Kidney epithelial cell (primary cell): ENCODE data around the gene ADAMTS16. TPM values are rescaled to one million over a fixed set of nuclear protein-coding genes. Genes with fewer than 3 reads are reported as not detected.

Experiments
- DNase-seq: peaks from one replicate; pipeline ENCODE4 v3.0.0-alpha.2; 2010; ENCODE audit warnings: low read depth
- H3K27me3 ChIP-seq: 2 replicates; pipeline ENCODE4 v1.6.0; 2011; ENCODE audit warnings: low read length; ENCODE audit not compliant: control insufficient read depth, insufficient read depth
- H3K36me3 ChIP-seq: 2 replicates; pipeline ENCODE4 v1.5.1; 2011; ENCODE audit warnings: low read length; ENCODE audit not compliant: control insufficient read depth, insufficient read depth
- H3K4me3 ChIP-seq: 2 replicates; pipeline ENCODE4 v1.5.1; 2011; ENCODE audit warnings: low read depth, mild to moderate bottlenecking, control low read depth, low read length
- CTCF ChIP-seq: IDR thresholded peaks from 2 replicates; pipeline ENCODE4 v1.5.1; 2011; ENCODE audit warnings: mild to moderate bottlenecking, moderate library complexity, low read length, control low read depth, inconsistent platforms; ENCODE audit not compliant: insufficient read depth, poor library complexity, severe bottlenecking
- total RNA-seq: library from RNA; depleted of rRNA; stranded (reverse); fragments of >200 nt; gene quantifications from 2 replicates; pipeline ENCODE4 v1.2.3, GENCODE V29; 2015

ADAMTS16 gene
- total RNA-seq, 1 donor from 2014 or later, result 1.8 TPM

DNA sequence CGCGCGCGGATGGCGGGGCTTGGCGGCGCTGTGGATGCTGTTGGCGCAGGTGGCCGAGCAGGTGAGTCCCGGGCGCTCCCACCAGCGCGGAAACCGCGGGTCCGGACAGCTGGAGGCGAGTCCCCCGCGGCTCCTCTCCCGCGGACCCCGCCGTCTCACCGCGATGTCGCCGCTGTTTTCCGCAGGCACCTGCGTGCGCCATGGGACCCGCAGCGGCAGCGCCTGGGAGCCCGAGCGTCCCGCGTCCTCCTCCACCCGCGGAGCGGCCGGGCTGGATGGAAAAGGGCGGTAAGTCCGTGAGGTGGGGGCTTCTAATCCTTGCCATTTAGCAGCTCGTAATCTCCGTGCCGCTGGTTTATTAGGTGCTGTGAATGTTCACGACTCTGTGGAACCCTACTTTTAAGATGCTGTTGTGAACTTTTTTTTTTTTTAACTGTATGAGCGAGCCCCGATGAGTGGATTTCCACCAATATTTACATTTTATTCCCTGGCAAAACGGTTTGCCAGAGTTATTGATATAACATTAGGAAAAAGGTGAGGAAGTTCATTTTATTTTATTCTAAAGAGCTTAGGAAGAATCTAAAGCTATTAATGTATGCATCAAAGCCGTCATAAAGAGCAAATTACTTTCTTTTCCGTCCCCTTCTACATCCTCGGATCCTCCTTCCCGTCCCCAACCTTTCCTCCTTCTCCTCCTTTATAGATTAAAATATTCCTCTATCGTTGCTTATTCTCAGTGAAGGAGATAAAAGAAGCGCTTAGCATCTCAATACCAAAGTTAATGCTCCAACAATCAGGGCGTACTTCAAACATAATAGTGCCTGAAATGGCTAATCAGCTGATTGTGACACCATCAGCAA, 579 bp downstream of the ADAMTS16 start:
- no peak for DNase-seq
- no peak for TF ChIP-seq CTCF
- Histone ChIP-seq H3K27me3 (peaks cover 9% of the 10 kb centered on the region), H3K4me3 (peak overlapping the region; percentile 77), H3K36me3 (no peaks in the 10 kb centered on the region)

- peaks cover 9% of the 10 kb centered on the region for H3K27me3 ChIP-seq
- no peak for TF ChIP-seq CTCF
- DNase-seq, result no peak
- peak overlapping the region; percentile 77 for H3K4me3 ChIP-seq
- no peaks in the 10 kb centered on the region for H3K36me3 ChIP-seq
These were observed 1.1 kb downstream of the ADAMTS16 start for GRCh38 chr5:5141339-5141599.

DNA sequence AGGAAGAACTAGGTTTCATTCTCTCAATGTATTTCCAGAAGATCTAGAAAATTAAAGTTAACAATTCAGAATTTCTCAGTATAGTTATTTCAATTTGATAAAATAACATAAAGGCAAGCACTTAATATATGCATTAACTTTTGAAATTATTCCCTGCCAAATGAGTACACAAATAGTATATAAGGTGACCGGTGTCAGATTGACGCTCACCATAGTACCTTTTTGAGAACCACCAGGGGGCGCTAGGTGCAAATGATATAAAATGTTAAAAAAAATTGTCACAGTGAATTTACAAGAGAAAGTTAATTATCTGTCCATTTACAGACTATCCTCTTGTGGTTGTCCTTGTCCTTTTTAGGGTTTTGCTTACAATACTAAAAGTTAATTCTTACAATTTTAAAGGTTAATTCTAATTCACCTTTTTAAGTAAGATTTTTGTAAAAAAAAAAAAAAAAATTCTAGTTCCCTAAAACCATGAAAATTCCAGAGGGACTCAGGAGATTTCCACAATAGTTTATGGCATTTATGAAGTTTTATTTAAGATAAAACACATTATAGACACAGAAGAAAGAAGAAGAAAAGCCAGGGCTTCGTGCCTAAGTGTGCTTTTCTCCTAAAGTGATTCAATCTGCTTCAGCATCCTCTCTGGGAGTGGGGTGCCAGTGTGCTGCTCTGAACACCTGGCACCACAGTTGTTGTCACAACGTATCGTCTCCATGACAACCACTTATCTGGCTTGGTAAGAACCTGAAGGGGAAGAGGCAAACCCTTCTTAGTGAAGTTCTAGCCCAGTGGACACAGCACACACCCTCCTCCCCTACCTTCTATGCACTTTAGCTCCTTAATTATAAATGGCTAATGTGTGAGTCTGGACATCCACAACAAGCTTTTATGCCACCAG, 1.7 kb downstream of the ADAMTS16 start:
- Histone ChIP-seq H3K4me3 (peak overlapping the region; percentile 77), H3K36me3 (no peaks in the 10 kb centered on the region), H3K27me3 (peaks cover 9% of the 10 kb centered on the region)
- DNase-seq, result no peak
- TF ChIP-seq CTCF, result peak; percentile 62

GRCh38 chr5:5144441-5144840, 4.3 kb downstream of the ADAMTS16 start:
- DNase-seq, result no peak
- H3K4me3 ChIP-seq, result no peak overlapping the region
- H3K27me3 ChIP-seq, result peaks cover 5% of the 10 kb centered on the region
- H3K36me3 ChIP-seq, result no peaks in the 10 kb centered on the region
- no peak for TF ChIP-seq CTCF

DNA sequence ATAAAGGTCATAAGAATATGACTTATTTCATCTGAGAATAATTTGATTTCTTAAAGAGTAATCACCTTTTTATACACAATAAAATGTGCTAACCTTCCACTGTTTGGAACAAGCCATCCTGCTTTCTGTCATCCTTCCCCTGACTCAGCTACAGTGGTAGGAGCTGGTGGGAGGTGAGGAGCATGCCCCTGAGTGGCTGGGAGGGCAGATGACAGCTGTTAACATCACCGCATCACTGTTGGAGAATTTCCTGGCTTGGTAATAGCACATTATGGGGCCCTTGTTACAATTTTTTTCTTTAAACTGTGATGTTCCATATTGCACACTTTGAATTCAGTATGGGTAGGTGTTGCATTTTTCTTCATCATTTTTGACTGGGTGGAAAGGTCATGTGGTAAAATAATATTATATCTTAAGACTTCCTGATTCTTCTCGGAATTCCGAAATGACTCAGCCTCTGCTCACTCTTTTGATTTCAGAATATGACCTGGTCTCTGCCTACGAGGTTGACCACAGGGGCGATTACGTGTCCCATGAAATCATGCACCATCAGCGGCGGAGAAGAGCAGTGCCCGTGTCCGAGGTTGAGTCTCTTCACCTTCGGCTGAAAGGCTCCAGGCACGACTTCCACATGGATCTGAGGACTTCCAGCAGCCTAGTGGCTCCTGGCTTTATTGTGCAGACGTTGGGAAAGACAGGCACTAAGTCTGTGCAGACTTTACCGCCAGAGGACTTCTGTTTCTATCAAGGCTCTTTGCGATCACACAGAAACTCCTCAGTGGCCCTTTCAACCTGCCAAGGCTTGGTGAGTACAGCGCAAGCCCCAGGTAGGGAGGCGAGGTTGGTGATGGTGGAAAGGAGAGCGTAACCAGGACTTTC, 5.8 kb downstream of the ADAMTS16 start:
- no peak overlapping the region for H3K4me3 ChIP-seq
- no peak for TF ChIP-seq CTCF
- no peaks in the 10 kb centered on the region for H3K36me3 ChIP-seq
- H3K27me3 ChIP-seq, result no peaks in the 10 kb centered on the region
- DNase-seq, result no peak
